NCI-H460 (cell line): Measurements from ENCODE around the gene DCDC1. TPM values are rescaled to one million over a fixed set of nuclear protein-coding genes. Genes with fewer than 3 reads are reported as not detected.

Experiments
- DNase-seq: peaks from one replicate; pipeline ENCODE4 v3.0.0-alpha.2; 2016; ENCODE audit warnings: low read depth; ENCODE audit errors: extremely low read depth
- total RNA-seq: library from RNA; depleted of rRNA; stranded (reverse); fragments of >200 nt; shearing (Covaris generic); gene quantifications from 2 replicates; pipeline ENCODE4 v1.2.3, GENCODE V29; 2014

The DCDC1 gene
- total RNA-seq, 1 experiment from 2014 or later: 0.05 TPM

GRCh38 chr11:31237819-31238760 is 131.4 kb downstream of the DCDC1 start:
- no peak for DNase-seq

- DNase-seq: peak; percentile 7
Measured at GRCh38 chr11:31236143-31236542, 133.4 kb downstream of the DCDC1 start.

- no peak for DNase-seq
Measured at GRCh38 chr11:31233425-31233824, 136.1 kb downstream of the DCDC1 start.

- no peak for DNase-seq
Measured at GRCh38 chr11:31231601-31232000, 137.9 kb downstream of the DCDC1 start.

- DNase-seq: no peak
Measured at GRCh38 chr11:31218847-31219246, 150.7 kb downstream of the DCDC1 start.

- no peak for DNase-seq
Measured at GRCh38 chr11:31214372-31214771, 155.2 kb downstream of the DCDC1 start.

- no peak for DNase-seq
Measured at GRCh38 chr11:31199378-31199777, 170.2 kb downstream of the DCDC1 start.

- DNase-seq: no peak
Measured at GRCh38 chr11:31173926-31174680, 195.4 kb downstream of the DCDC1 start.

GRCh38 chr11:31160504-31161422 is 208.8 kb downstream of the DCDC1 start:
- no peak for DNase-seq

GRCh38 chr11:31150841-31151240 is 218.7 kb downstream of the DCDC1 start:
- no peak for DNase-seq

GRCh38 chr11:31150011-31150410 is 219.5 kb downstream of the DCDC1 start:
- DNase-seq: no peak

- no peak for DNase-seq
Measured at GRCh38 chr11:31141789-31142188, 227.8 kb downstream of the DCDC1 start.

- no peak for DNase-seq
Measured at GRCh38 chr11:31139479-31139878, 230.1 kb downstream of the DCDC1 start.

GRCh38 chr11:31132531-31133421 is 236.8 kb downstream of the DCDC1 start:
- no peak for DNase-seq

- DNase-seq: no peak
Measured at GRCh38 chr11:31131760-31132159, 237.8 kb downstream of the DCDC1 start.

GRCh38 chr11:31127290-31127689 is 242.2 kb downstream of the DCDC1 start:
- DNase-seq: no peak

- no peak for DNase-seq
Measured at GRCh38 chr11:31120428-31120827, 249.1 kb downstream of the DCDC1 start.

GRCh38 chr11:31118566-31118965 is 251.0 kb downstream of the DCDC1 start:
- no peak for DNase-seq

- no peak for DNase-seq
Measured at GRCh38 chr11:31117038-31117437, 252.5 kb downstream of the DCDC1 start.

GRCh38 chr11:31114442-31114841 is 255.1 kb downstream of the DCDC1 start:
- DNase-seq: no peak
